ENCODE results near the gene OLFM4.
"Not testable (repeated sequence)": the region's sequence is repeated elsewhere in the genome, so short reads cannot be mapped to it uniquely, and the experiment has no call there.

OLFM4 gene

GRCh38 chr13:53028637-53029203 lies at the start of gene OLFM4:
Gene OLFM4, plus strand, starts transcription at chr13:53028813. Its CDS starts 24 bp downstream, at chr13:53028837.
- no peak for DNase-seq

GRCh38 chr13:52978989-52979388 lies 49.6 kb upstream of the OLFM4 start:
- DNase-seq: no peak

- no peak for DNase-seq
Measured at GRCh38 chr13:52980695-52981094, 47.9 kb upstream of the OLFM4 start.

DNA sequence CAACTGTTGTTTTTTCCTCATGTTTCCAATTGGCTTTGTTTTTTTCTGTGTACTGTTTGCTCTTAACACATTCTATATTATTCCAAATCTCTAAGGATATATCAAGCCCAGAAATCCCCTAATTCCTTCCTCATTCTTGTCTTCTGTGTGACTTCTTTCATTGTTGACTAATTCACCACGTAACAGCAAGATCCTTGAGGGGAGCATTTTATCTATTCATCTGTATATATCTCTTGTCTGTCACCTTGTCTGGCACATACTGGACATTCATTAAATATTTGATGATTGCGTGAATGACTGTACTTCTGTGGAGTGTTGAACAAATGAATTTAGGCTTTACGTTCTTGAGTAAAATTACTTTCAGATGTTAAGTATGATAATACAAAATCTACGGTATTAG lies 44.8 kb upstream of the OLFM4 start:
- DNase-seq: no peak

- no peak for DNase-seq
Measured at GRCh38 chr13:52984881-52985363, 43.7 kb upstream of the OLFM4 start.

- no peak for DNase-seq
Measured at GRCh38 chr13:52991344-52992020, 37.1 kb upstream of the OLFM4 start.

- DNase-seq: no peak
Measured at GRCh38 chr13:52992110-52992509, 36.5 kb upstream of the OLFM4 start.

DNA sequence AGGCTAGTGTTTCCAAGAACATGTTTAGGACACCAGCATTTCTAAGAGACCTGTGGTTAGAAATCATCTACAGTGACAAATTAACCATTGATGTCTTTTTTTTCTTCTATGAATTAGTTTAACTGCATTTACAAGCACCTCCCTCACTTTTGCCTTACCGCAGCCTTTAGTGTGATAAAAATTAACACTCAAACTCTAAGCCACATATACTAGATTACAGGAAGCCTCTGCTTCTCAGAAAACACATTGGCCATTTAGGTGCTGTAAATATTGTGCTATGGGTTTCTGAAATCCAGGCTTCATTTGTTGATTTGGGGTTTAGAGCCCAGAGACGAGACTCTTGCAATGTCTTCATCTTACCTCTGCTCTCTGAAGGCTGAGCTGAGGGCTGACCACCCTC lies 34.6 kb upstream of the OLFM4 start:
- DNase-seq: no peak

GRCh38 chr13:52994865-52995264 lies 33.7 kb upstream of the OLFM4 start:
- DNase-seq: no peak

DNA sequence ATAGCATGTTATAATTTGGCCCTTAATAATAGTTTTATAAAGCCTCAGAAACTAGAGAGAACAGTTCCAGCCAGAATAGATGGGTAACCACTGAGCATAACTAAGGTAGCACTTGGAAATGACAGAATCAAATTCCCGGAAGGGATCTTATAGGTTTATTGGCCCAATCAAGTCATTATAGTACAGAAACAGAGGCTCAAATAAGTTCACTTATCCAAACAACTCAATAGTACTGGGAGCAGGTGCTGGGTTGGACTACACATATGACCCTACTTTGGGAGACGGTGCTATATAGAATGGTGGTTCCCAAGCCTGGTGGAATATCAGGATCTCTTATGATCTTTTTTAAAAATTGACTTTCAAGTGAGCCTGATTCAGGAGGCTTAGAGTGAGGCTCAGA lies 32.7 kb upstream of the OLFM4 start:
- DNase-seq: no peak

DNA sequence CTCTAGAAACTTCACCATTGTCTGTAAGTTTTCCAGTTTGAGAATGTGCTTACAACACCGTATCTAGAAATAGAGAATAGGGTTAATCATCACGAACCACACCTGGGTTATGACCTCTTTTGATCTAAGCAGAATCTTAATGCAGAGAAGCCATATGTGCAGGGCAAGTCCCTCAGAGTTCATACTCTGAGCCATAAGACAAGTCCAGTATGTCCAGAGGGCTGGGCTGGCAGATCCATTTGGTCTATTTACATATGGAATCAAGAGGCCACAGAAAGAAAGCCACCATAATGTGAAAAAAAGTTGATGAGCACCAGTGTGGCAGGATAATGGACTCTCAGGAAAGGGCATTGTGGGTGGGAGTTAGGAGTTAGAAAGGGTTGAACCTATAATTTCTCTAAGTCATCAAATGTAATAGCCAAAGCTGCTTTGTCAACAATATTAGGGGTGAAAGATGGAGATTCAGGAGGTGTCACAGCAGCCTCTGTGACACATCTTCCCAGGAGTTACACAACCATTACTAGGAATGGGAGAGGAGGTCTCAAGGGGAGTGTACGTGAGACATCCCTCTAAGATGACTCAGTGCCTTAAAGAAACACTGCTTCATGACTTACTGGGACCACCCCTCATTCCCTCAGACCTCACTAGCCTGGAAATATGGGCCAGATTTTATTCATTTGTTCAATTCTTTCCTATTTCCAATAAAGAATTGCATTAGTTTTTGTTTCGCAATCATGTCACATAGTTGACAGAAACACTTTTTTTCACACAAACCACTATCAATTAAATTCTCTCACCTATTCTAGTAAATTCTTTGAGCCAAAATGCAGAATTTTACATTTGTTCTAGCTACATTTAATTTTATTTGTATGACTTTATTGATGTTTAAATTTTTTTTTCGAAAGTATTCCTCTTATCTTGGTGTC lies 30.4 kb upstream of the OLFM4 start:
- no peak for DNase-seq

DNA sequence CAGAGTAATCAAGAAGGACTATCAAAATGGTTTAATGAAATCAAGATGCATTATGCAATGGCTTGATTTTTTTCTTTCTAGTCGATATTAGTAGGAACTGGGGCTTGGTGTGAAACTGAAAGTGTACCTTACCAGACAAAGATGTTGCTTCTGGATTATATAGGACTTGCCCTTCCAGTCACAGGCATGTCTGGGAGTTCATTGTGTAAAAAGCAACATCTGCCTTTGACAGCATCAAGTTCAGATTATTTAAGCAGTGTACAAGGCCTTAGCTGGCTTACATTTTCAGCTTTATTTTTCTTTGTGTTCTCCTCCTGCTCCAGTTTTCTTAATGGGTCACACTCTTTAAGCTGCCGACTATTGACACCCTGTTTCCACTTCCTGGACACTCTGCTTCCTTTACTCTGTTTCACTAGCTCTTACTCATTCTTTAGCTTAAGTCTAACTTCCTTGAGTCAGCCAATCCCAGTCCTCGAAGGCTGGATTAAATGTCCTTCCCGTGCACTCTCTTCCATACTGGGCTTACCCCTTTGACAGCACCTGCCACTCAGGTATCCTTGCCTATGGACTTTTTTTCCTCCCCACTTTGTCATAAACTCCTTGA lies 29.4 kb upstream of the OLFM4 start:
- DNase-seq: no peak

- no peak for DNase-seq
Measured at GRCh38 chr13:53001444-53002225, 27.0 kb upstream of the OLFM4 start.

GRCh38 chr13:53004573-53004972 lies 24.0 kb upstream of the OLFM4 start:
- DNase-seq: no peak

DNA sequence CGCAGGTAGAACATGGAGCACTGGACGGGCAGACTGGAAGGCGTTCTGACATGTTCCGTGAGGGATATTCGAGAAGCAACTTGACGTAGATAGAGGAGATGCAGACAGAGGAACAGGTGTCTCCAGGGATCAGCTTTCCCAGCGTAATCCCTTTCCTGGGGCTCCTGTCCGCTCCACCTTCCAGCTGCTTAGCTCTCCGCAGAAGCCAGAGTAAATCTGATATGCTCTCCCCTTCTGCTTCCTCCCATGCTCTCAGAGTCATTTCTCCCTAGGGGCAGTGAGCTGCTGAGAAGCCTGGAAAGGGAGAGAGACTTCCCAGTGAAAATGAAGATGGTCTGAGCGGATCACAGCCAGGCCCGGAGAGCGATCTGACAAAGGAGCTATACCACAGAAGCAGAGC lies 23.0 kb upstream of the OLFM4 start:
- DNase-seq: no peak

DNA sequence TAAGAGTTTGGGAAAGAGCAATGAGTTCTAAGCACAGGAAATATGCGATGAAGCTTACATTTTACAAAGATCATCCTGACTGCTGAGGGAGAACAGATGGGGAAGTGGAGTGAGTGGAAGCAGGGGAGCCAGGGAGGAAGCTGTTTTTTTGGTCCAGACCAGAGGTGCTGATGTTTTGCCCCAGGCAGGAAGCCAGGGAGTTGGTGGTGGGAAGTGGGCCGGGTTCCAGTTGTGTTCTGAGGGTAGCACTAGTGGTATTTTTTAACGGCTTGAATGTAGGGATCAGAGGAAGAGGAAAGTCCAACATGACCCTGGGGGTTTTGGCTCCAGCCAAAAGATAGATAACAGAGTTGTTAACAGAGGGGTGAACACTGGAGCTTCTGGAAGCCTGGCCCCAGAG lies 20.7 kb upstream of the OLFM4 start:
- DNase-seq: no peak

DNA sequence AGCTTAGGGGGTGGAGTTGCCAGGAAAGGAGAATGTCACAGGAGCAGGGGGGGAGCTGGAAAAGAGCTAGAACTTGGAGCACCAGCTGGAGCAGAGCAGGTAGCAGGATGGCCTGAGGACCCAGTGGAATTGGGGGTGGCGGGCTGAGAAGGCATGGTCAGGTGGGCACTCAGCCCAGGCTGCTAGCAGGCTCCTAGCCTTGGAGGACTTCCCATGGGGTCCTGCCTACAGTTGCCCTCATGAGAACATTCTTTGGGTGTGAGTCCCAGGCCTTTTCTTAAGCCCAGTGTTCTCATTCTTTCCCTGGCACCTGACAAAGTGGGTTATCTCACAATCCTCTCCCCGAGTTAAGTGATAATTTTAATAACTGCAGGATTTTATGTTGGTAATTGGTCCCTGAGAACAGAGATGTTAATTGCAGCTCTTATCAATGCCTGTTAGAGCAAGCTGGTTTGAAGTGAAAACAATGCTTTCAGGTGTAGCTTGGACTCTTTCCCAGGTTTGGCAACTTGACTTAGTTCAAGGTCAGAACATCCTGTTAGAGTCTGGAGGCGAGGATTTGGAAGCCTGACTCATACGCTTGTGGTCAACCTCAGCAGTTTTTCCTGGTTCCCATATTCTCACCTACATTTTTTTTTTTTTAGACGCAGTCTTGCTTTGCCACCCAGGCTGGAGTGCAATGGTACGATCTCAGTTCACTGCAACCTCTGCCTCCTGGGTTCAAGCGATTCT lies 18.1 kb upstream of the OLFM4 start:
- no peak for DNase-seq

GRCh38 chr13:53012707-53013106 lies 15.9 kb upstream of the OLFM4 start:
- DNase-seq: no peak

GRCh38 chr13:53013113-53013512 lies 15.5 kb upstream of the OLFM4 start:
- no peak for DNase-seq

GRCh38 chr13:53014018-53014417 lies 14.6 kb upstream of the OLFM4 start:
- DNase-seq: not testable (repeated sequence)
